HG03139 (cell line): ENCODE measurements around the gene RPS4Y1.
"Not testable (repeated sequence)": the region's sequence is repeated elsewhere in the genome, so short reads cannot be mapped to it uniquely, and the experiment has no call there.

Source experiments
- ATAC-seq: cut with Tn5 transposase; IDR thresholded peaks from one replicate; pipeline ENCODE4 v1.9.1; 2021; ENCODE audit not compliant: unreplicated experiment

The RPS4Y1 gene

GRCh38 chrY:2841471-2841893 lies at the start of gene RPS4Y1:
Gene RPS4Y1 (plus strand): TSS chrY:2841602. CDS start chrY:2841625, 23 bp downstream.
- peak; percentile 82 for ATAC-seq

GRCh38 chrY:2796977-2797523 lies 44.4 kb upstream of the RPS4Y1 start:
- ATAC-seq, result no peak

- no peak for ATAC-seq
Measured at GRCh38 chrY:2797991-2798390, 43.4 kb upstream of the RPS4Y1 start.

GRCh38 chrY:2800246-2800645 lies 41.2 kb upstream of the RPS4Y1 start:
- no peak for ATAC-seq

- ATAC-seq, result not testable (repeated sequence)
Measured at GRCh38 chrY:2817146-2817896, 24.1 kb upstream of the RPS4Y1 start.

- no peak for ATAC-seq
Measured at GRCh38 chrY:2824471-2824870, 16.9 kb upstream of the RPS4Y1 start.

- no peak for ATAC-seq
Measured at GRCh38 chrY:2828497-2828896, 12.9 kb upstream of the RPS4Y1 start.

GRCh38 chrY:2835230-2835629 lies 6.2 kb upstream of the RPS4Y1 start:
- ATAC-seq, result no peak

- no peak for ATAC-seq
Measured at GRCh38 chrY:2837078-2837477, 4.3 kb upstream of the RPS4Y1 start.

GRCh38 chrY:2837932-2838331 lies 3.5 kb upstream of the RPS4Y1 start:
- ATAC-seq, result no peak

- no peak for ATAC-seq
Measured at GRCh38 chrY:2846791-2847190, 5.4 kb downstream of the RPS4Y1 start.

GRCh38 chrY:2848384-2848783 lies 7.0 kb downstream of the RPS4Y1 start:
- no peak for ATAC-seq

GRCh38 chrY:2849368-2849767 lies 8.0 kb downstream of the RPS4Y1 start:
- ATAC-seq, result no peak

GRCh38 chrY:2854145-2854774 lies 12.9 kb downstream of the RPS4Y1 start:
- no peak for ATAC-seq

- no peak for ATAC-seq
Measured at GRCh38 chrY:2857068-2857467, 15.7 kb downstream of the RPS4Y1 start.

- no peak for ATAC-seq
Measured at GRCh38 chrY:2857686-2858085, 16.3 kb downstream of the RPS4Y1 start.

- ATAC-seq, result no peak
Measured at GRCh38 chrY:2859782-2860181, 18.4 kb downstream of the RPS4Y1 start.

GRCh38 chrY:2860511-2860910 lies 19.1 kb downstream of the RPS4Y1 start:
- ATAC-seq, result no peak

GRCh38 chrY:2866581-2866980 lies 25.2 kb downstream of the RPS4Y1 start:
- no peak for ATAC-seq

- no peak for ATAC-seq
Measured at GRCh38 chrY:2867469-2867868, 26.1 kb downstream of the RPS4Y1 start.

GRCh38 chrY:2868035-2868607 lies 26.7 kb downstream of the RPS4Y1 start:
- no peak for ATAC-seq

GRCh38 chrY:2872234-2872633 lies 30.8 kb downstream of the RPS4Y1 start:
- not testable (repeated sequence) for ATAC-seq
